GM23248 (cell line): ENCODE results near the gene ATP6AP1.

Source experiments
- EZH2 ChIP-seq: fragments of 200-600 bp; sonication (generic); IDR thresholded peaks from 2 replicates; pipeline ENCODE4 v1.6.1; 2018; ENCODE audit warnings: antibody characterized with exemption, mild to moderate bottlenecking; ENCODE audit not compliant: insufficient read depth, poor library complexity, severe bottlenecking
- EZH2phosphoT487 ChIP-seq: fragments of 200-600 bp; sonication (generic); IDR thresholded peaks from 2 replicates; pipeline ENCODE4 v1.6.1; 2018; ENCODE audit warnings: antibody characterized with exemption, moderate library complexity, mild to moderate bottlenecking, low read depth; ENCODE audit not compliant: insufficient read depth

DNA sequence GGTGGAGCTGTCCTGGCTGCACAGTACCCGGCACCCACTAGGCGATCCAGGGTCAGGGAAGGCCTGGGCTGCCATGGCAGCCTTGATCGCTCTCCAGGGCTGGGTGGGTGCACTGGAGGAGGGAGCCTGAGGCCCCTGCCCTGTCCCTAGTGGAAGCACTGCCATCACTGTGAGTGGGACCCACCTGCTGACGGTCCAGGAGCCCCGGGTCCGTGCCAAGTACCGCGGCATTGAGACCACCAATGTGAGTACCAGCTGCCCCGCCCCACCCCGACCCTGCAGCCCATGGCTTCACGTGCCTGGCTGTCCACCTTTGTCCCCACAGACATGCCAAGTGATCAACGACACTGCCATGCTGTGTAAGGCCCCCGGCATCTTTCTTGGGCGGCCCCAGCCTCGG is 38.4 kb downstream of the ATP6AP1 start:
- TF ChIP-seq EZH2phosphoT487 (no peak), EZH2 (no peak)
